ENCODE measurements around the gene DLGAP1.

Gene DLGAP1

GRCh38 chr18:3594760-3595368 lies 860.2 kb downstream of the DLGAP1 start:
- DNase-seq (ENCODE audit: low read depth): peak; percentile 15
- H3K4me3 ChIP-seq (ENCODE audit: low read depth, low read length): peak overlapping the region; percentile 9
- no peak for TF ChIP-seq MYC (IDR thresholded peaks at IDR 0.05; ENCODE audit: low read depth, low read length)

GRCh38 chr18:3593904-3594759 lies 861.0 kb downstream of the DLGAP1 start:
- peak overlapping the region; percentile 65 for H3K4me3 ChIP-seq (ENCODE audit: low read depth, low read length)
- peak; percentile 86 for DNase-seq (ENCODE audit: low read depth)
- TF ChIP-seq CTCF (IDR thresholded peaks at IDR 0.05; ENCODE audit: low read depth, low read length): peak; percentile 68
- no peak for TF ChIP-seq MAX (IDR thresholded peaks at IDR 0.05; ENCODE audit: low read depth, low read length)
- no peak for TF ChIP-seq MYC (IDR thresholded peaks at IDR 0.05; ENCODE audit: low read depth, low read length)
- no peak for TF ChIP-seq POLR2A (IDR thresholded peaks at IDR 0.05; ENCODE audit: extremely low read depth, insufficient read length)

DNA sequence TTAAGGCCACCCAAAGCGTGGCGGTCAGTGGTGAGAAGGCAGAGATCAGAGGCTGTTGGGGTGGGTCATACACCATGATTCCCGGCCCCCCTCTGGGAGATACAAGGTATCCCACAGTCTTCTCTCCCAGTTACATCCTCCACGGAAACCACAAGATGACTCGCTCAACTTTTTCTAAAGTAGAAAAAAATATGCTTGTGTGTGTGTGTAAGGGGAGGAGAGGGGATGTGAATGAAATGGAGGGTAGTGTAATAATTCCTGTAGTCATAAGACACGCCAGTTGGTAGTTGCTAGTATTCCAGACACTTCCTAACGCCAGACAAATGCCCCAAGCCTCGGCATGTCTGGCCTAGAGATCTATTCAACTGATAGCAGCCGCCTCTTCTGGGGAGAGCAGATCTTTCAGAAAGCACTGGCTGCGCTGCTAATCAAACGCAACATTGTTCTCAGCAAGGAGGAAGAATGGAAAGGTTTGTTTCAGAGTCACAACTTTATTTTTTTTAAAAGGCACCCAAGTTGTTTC lies 861.7 kb downstream of the DLGAP1 start:
- no peak for TF ChIP-seq MAX (IDR thresholded peaks at IDR 0.05; ENCODE audit: low read depth, low read length)
- TF ChIP-seq MYC (IDR thresholded peaks at IDR 0.05; ENCODE audit: low read depth, low read length): no peak
- TF ChIP-seq CTCF (IDR thresholded peaks at IDR 0.05; ENCODE audit: low read depth, low read length): no peak
- no peak for TF ChIP-seq POLR2A (IDR thresholded peaks at IDR 0.05; ENCODE audit: extremely low read depth, insufficient read length)
- H3K4me3 ChIP-seq (ENCODE audit: low read depth, low read length): peak overlapping the region; percentile 65
- DNase-seq (ENCODE audit: low read depth): peak; percentile 63

DNA sequence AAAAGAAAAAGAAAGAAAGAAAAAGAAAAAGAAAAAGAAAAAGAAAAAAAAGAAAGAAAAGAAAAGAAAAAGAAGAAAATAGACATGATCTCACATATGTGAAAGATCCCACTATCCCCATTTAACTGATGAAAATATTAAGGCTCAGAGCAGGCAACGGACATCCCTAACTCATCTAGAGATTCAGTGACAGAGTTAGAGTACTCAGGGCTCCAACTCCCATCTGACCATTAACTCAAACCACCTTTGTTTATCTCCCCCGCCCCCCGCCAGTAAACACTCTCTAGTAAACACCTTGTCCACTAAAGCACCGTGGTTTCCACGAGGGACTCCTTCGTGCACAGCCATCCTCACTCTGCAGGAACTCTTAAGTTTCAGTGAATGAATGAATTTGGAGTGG lies 862.2 kb downstream of the DLGAP1 start:
- no peak overlapping the region for H3K4me3 ChIP-seq (ENCODE audit: low read depth, low read length)
- no peak for DNase-seq (ENCODE audit: low read depth)

GRCh38 chr18:3590096-3590630 lies 864.9 kb downstream of the DLGAP1 start:
- no peak for TF ChIP-seq MAX (IDR thresholded peaks at IDR 0.05; ENCODE audit: low read depth, low read length)
- TF ChIP-seq CTCF (IDR thresholded peaks at IDR 0.05; ENCODE audit: low read depth, low read length): no peak
- no peak for TF ChIP-seq POLR2A (IDR thresholded peaks at IDR 0.05; ENCODE audit: extremely low read depth, insufficient read length)
- TF ChIP-seq MYC (IDR thresholded peaks at IDR 0.05; ENCODE audit: low read depth, low read length): no peak
- H3K4me3 ChIP-seq (ENCODE audit: low read depth, low read length): no peak overlapping the region
- DNase-seq (ENCODE audit: low read depth): no peak

More for the DNA sequence above, 862.2 kb downstream of the DLGAP1 start:
- TF ChIP-seq POLR2A (IDR thresholded peaks at IDR 0.05; ENCODE audit: extremely low read depth, insufficient read length) (no peak), CTCF (IDR thresholded peaks at IDR 0.05; ENCODE audit: low read depth, low read length) (no peak), MAX (IDR thresholded peaks at IDR 0.05; ENCODE audit: low read depth, low read length) (no peak), MYC (IDR thresholded peaks at IDR 0.05; ENCODE audit: low read depth, low read length) (no peak)

Data from NB4 (cell line).